ENCODE measurements around the gene KCNE1. TPM values are rescaled to one million over a fixed set of nuclear protein-coding genes. Genes with fewer than 3 reads are reported as not detected.

Gene KCNE1
- total RNA-seq (2.5 TPM), polyA plus RNA-seq (ENCODE audit: insufficient read depth, low read depth, low replicate concordance) (4.4 TPM)
- long read RNA-seq, donor 1, result 0 reads
- long read RNA-seq, donor 2, result 0 reads
- long read RNA-seq, donor 3, result 0 reads
- long read RNA-seq, donor 4, result 0 reads
- long read RNA-seq, donor 5, result 0 reads
- long read RNA-seq, donor 6, partial matches to known transcripts, result 0 of 1 reads
- long read RNA-seq, donor 6, other reads (novel, unspliced or antisense), result 0 of 1 reads
- long read RNA-seq, donor 7, partial matches to known transcripts, result 0 of 1 reads
- long read RNA-seq, donor 7, other reads (novel, unspliced or antisense), result 0 of 1 reads
- long read RNA-seq, donor 8, result 0 reads
- long read RNA-seq, donor 9, result 0 reads
- long read RNA-seq, donor 10, result 0 reads

- FAIRE-seq, result no peak
- H3K27ac ChIP-seq (ENCODE audit: low read depth in 2 of 2, low read length in 2 of 2), result peak within 1 kb of the TSS; percentile 0 to 25
- no peak for TF ChIP-seq CTCF (IDR thresholded peaks at IDR 0.05; ENCODE audit: borderline replicate concordance, extremely low read depth, insufficient read depth)
These were observed at the start of gene KCNE1 for GRCh38 chr21:34511787-34512455. Gene KCNE1 (minus strand): TSS chr21:34512210. CDS start chr21:34449634, 62,576 bp downstream.

DNA sequence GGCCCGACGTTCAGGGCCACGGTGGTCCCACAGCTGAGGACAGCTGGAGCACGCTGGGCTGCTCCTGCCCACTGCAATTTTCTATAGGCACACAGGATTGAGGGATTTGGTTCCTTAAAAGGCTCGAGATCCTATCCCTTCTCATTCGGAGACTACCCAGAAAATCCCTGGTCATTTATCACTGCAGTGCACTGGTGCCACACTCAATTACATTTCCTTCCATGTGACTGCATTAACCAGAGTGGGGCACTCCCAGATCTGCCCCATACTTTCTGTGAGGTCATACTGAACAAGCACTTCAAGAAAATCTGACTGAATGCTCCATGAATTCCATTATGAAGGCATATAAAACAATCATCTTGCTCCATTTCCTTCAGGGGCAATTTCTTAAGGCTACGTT is 49.8 kb upstream of the KCNE1 start:
- DNase-seq (no peak), FAIRE-seq (no peak)
- H3K4me1 ChIP-seq (ENCODE audit: control insufficient read depth in 2 of 3, insufficient read depth in 2 of 3, low read depth in 1 of 3, low read length in 3 of 3), result no peaks in the 10 kb centered on the region
- H3K27me3 ChIP-seq (ENCODE audit: control insufficient read depth, insufficient read depth, low read length), result no peaks in the 10 kb centered on the region
- H3K9me3 ChIP-seq (ENCODE audit: control insufficient read depth in 2 of 3, insufficient read depth in 1 of 3, low read length in 3 of 3), result no peaks in the 10 kb centered on the region
- H3K9ac ChIP-seq (ENCODE audit: low read length in 3 of 3), result no peak overlapping the region
- H3K4me3 ChIP-seq (ENCODE audit: low read length in 3 of 3), result no peak overlapping the region
- intact Hi-C loops (cut with DNase I), result no loop called here
- TF ChIP-seq CTCF (IDR thresholded peaks at IDR 0.05; ENCODE audit: borderline replicate concordance, extremely low read depth, insufficient read depth), result no peak
- H3K27ac ChIP-seq (ENCODE audit: low read depth in 2 of 2, low read length in 2 of 2), result no peak overlapping the region
- H3K36me3 ChIP-seq (ENCODE audit: control insufficient read depth in 2 of 3, insufficient read depth in 3 of 3, low read length in 3 of 3), result no peaks in the 10 kb centered on the region

More at GRCh38 chr21:34511787-34512455, at the start of gene KCNE1:
- Histone ChIP-seq H3K4me3 (ENCODE audit: low read length in 3 of 3) (no peak within 1 kb of the TSS), H3K9me3 (ENCODE audit: control insufficient read depth in 2 of 3, insufficient read depth in 1 of 3, low read length in 3 of 3) (no peaks in the 10 kb centered on the region), H3K36me3 (ENCODE audit: control insufficient read depth in 2 of 3, insufficient read depth in 3 of 3, low read length in 3 of 3) (peaks cover 0 to 6% (median 3%) of the 10 kb centered on the region in 3 donors), H3K9ac (ENCODE audit: low read length in 3 of 3) (no peak within 1 kb of the TSS), H3K27me3 (ENCODE audit: control insufficient read depth, insufficient read depth, low read length) (no peaks in the 10 kb centered on the region), H3K4me1 (ENCODE audit: control insufficient read depth in 2 of 3, insufficient read depth in 2 of 3, low read depth in 1 of 3, low read length in 3 of 3) (no peaks in the 10 kb centered on the region)
- no peak for DNase-seq
- intact Hi-C loops (cut with DNase I), result no loop called here

DNA sequence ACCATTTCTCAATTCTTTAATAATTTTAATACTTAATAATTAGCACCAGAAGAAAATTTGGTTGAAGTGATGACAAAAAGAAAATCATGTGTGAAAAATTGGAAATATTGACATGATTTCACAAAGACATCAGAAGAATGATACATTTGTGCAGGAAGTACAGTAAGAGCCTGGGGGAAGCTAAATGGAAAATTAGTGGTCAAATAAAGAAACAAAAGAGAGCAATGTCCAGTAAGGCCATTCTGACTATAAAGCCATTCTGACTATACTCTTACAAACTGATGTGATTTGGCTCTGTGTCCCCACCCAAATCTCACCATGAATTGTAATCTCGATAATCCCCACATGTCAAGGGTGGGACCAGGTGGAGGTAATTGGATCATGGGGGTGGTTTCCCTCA is 48.6 kb upstream of the KCNE1 start:
- no peak for TF ChIP-seq CTCF (IDR thresholded peaks at IDR 0.05; ENCODE audit: borderline replicate concordance, extremely low read depth, insufficient read depth)
- no peak for DNase-seq
- intact Hi-C loops (cut with DNase I), result no loop called here
- Histone ChIP-seq H3K9ac (ENCODE audit: low read length in 3 of 3) (no peak overlapping the region), H3K27me3 (ENCODE audit: control insufficient read depth, insufficient read depth, low read length) (no peaks in the 10 kb centered on the region), H3K27ac (ENCODE audit: low read depth in 2 of 2, low read length in 2 of 2) (no peak overlapping the region), H3K36me3 (ENCODE audit: control insufficient read depth in 2 of 3, insufficient read depth in 3 of 3, low read length in 3 of 3) (no peaks in the 10 kb centered on the region), H3K4me1 (ENCODE audit: control insufficient read depth in 2 of 3, insufficient read depth in 2 of 3, low read depth in 1 of 3, low read length in 3 of 3) (no peaks in the 10 kb centered on the region), H3K4me3 (ENCODE audit: low read length in 3 of 3) (no peak overlapping the region), H3K9me3 (ENCODE audit: control insufficient read depth in 2 of 3, insufficient read depth in 1 of 3, low read length in 3 of 3) (no peaks in the 10 kb centered on the region)
- no peak for FAIRE-seq

All from kidney (tissue), 22 donors.